ENCODE measurements around the gene TM9SF3.

GRCh38 chr10:96565774-96566173, 21.0 kb downstream of the TM9SF3 start:
- TF ChIP-seq CTCF (conservative IDR thresholded peaks at IDR 0.05 in 1 of 2, IDR thresholded peaks at IDR 0.05 in 1 of 2; ENCODE audit: extremely low read depth in 1 of 2, insufficient read depth in 1 of 2, low read depth in 1 of 2, low read length in 2 of 2) (no peak), EZH2 (IDR thresholded peaks at IDR 0.05; ENCODE audit: borderline replicate concordance, low read length) (no peak)

All from mammary epithelial cell (primary cell).